ENCODE results near the gene GRK7.

DNA sequence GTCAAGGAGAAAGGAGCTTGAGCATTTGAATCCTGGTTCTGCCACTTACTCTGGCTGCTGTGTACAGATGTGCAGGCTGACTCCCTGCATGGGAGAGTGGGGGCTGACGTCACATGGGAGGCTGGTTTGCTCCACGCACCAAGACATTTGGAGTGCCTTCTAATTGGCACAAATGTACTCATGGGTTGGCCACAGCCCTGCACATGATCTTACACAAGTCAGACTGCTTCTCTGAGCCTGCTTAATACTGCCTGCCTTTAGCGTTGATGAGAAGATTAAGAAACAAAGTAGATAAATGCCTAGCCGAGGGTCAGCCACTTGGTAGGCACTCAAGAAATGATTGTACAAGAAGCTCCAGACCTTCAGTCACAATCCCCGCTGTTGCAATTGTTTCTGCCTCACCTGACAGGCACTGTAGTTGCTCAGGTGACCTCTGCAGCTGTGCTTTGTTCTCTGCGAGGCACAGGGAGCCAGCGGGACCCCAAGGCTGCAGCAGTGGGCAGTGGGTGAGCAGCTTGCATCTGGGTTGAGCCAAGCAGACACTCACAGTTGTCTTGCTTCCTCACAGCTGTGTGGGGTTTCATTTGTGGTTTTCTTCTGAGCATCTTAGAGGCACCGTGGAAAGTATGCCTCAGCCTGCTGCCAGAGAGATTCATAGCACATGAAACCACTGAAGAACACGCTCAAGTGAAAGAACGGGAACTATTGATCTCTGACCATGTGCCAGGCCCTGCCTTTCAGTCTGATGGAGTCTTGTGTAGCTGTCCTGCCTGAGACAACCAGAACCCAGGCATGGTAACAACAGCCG lies 33.1 kb downstream of the GRK7 start:
- TF ChIP-seq, protein P1, sequence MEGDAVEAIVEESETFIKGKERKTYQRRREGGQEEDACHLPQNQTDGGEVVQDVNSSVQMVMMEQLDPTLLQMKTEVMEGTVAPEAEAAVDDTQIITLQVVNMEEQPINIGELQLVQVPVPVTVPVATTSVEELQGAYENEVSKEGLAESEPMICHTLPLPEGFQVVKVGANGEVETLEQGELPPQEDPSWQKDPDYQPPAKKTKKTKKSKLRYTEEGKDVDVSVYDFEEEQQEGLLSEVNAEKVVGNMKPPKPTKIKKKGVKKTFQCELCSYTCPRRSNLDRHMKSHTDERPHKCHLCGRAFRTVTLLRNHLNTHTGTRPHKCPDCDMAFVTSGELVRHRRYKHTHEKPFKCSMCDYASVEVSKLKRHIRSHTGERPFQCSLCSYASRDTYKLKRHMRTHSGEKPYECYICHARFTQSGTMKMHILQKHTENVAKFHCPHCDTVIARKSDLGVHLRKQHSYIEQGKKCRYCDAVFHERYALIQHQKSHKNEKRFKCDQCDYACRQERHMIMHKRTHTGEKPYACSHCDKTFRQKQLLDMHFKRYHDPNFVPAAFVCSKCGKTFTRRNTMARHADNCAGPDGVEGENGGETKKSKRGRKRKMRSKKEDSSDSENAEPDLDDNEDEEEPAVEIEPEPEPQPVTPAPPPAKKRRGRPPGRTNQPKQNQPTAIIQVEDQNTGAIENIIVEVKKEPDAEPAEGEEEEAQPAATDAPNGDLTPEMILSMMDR (IDR thresholded peaks at IDR 0.05): no peak
- TF ChIP-seq POLR2A (IDR thresholded peaks at IDR 0.05): no peak

Data from Peyer's patch (tissue), 4 donors.